ENCODE measurements around the gene CDCA4.
A peak's percentile ranks its signal among the peaks of the same experiment; 100 is the strongest.
"Not testable (repeated sequence)": the region's sequence is repeated elsewhere in the genome, so short reads cannot be mapped to it uniquely, and the experiment has no call there.

CDCA4 gene

DNA sequence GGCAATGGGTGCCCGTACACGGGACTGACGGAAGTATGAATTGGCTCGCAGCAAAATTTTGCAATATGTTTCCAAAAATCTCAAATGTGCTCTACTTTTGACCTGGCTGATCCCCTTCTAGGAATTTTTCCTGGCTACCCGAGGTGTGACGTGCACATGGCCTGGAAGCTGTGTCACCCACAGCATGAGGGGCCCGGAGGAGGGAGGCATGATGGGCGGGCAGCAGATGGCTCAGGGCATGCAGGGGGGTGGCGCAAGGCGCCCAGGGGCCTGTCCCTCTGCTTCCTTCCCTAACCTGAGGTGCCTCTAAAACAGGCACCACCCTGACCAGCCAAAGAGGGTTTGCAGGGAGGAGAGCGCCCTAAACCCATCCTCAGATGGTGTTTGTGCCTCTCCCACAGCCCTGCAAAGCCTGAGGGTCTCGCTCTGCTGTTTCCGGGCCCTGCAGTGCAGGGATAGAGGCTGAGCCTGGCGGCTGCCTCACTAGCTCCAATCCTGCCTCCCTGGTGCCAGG is 37.7 kb upstream of the CDCA4 start:
- DNase-seq, result peak; percentile 15 to 63 (median 38)

DNA sequence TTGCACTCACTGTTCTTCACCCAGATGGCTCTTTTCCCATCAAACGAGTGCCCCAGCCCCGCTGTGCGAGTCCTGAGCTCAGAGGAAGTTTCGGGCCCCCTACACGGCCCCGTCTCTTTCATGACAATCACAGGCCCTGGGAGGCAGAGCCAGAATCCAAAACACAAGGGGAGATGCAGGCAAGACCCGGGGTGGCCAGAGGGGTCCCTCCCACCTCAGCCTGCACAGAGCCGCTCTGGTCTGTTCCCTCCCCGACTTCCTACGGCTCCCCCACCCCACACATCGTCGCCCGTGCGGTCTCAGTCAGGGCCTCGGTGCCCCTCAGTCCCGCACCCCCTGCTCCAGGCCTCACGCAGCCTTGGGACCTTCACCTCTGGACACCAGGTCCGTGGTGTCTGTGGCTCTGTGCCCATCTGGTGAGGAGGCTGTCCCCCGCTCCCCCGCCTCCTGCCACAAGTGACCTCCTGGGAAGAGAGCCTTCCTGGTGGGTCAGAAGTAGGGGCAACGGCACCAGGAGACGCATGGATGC is 35.5 kb upstream of the CDCA4 start:
- DNase-seq, result no peak

DNA sequence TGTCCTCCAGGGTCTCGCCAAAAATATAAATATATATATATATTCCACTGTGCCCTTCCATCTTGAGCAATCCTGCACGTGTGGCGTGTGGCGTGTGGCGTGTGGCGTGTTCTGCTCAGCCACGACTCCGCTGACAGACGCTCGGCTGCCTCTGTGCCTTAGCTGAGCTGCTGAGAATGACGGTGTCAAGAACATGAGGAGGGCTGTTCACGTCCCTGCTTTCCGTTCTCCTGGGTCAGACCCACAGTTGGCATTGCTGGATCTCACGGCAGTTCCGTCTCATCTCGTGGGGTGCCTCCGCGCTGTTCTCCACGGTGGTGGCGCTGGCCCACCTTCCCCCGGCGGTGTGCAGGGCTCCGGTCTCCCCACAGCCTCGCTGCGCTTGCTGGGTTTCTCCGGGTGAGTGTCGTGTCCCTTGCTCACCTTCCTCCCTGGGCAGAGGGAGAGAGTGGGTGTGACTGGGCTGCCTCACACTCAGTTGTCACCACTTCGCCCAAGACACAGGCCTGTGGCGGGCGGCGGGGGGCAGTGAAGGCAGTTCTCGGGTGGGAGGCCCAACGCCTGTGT is 34.9 kb upstream of the CDCA4 start:
- DNase-seq, result peak in 1 of 4 experiments; percentile 1

GRCh38 chr14:105055334-105055733 is 34.5 kb upstream of the CDCA4 start:
- no peak for DNase-seq

- no peak for DNase-seq
Measured at GRCh38 chr14:105053996-105054395, 33.1 kb upstream of the CDCA4 start.

GRCh38 chr14:105053421-105053820 is 32.5 kb upstream of the CDCA4 start:
- no peak for DNase-seq

GRCh38 chr14:105052110-105052458 is 31.2 kb upstream of the CDCA4 start:
- DNase-seq, result no peak

DNA sequence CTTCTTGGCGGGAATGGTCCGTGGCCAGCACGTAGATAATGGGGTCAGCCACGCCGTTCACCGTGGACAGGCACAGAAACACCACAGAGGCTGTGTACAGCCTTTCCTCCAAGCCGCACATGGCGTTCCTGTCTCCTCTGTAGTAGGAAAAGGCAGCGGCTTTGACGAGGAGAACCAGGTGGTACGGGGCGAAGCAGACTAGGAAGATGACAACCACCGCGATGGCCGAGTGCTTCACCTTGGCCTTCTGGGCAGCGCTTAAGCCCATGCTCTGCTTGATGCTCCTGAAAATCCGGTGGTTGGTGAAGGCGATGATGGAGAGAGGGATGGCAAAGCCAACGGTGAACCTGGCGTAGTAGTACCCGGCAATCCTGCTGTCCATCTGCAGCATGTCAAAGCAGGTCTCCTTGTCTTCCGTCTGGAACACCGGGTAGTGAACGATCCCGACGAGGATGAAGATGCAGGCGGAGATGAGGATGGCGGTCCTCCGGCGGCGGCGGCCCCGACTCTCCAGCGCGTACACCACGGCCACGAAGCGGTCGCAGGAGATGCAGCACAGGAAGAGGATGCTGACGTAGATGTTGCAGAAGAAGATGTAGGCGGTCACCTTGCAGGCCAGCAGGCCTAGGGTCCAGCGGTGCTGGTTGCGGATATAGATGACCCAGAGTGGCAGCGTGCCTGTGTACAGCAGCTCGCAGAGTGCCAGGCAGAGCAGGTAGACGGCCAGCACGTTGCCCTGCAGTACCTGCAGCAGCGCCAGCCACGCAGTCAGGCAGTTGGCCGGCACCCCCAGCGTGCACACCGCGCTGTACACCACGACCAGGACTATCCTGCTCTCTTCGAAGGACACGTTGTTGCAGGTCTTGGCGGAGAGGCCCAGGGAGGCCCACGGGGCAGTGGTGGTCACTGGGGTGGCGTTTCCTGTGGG is 30.6 kb upstream of the CDCA4 start:
- no peak for DNase-seq

DNA sequence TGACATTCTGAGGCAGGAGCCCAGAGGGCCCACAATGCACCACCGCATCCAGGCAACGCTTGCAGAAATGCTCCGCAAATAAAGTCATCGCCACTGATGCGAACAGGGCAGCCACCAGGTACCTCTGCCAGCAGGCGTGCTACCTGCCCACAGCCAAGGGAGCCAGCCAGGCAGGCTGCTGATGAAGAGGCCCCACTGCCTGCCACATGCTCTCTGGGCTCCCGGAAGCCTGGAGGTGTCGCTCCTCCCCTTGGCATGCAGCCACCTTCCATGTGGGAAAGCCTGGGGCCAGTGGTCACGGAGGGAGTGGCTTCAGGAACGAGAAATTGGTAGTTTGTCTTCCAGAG is 29.6 kb upstream of the CDCA4 start:
- peak in 3 of 4 experiments; percentile 61 to 70 (median 69) for DNase-seq

DNA sequence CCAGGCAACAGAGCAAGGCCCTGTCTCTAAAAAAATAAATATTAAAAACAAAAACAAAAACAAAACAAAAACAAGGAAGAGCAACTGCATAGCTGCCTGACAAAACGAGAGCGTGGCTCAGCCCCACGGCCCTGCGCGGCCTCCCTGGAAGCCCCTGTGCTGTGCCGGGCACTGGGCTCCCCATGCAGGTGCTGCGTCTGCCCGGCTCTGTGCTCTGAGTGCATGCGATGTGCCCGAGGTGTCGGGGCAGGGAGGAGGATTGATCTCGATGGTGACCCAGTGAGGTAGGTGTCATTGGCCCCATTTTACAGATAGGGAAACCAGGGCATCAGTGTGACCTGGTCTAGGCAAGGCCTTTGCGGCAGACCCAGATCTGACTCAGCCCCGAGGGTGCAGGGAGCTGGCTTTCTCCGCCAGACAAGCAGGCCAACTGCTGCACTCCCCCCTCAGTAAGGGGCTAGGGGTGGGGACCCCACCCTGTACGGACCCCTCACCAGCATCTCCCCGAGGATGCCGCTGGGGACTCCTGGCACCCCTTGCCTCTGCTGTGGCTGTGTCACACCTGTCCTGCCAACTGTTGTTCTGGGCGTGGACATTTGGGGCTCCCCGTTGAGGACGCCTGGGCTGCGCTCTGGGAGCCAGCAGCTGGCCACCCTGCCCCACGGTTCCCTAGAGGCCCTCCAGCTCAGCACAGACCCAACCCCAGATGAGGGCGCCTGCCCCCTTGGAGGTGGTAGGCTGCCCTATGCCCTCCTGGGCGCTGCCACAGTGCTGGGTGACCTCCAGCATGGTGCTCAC is 29.1 kb upstream of the CDCA4 start:
- no peak for DNase-seq

DNA sequence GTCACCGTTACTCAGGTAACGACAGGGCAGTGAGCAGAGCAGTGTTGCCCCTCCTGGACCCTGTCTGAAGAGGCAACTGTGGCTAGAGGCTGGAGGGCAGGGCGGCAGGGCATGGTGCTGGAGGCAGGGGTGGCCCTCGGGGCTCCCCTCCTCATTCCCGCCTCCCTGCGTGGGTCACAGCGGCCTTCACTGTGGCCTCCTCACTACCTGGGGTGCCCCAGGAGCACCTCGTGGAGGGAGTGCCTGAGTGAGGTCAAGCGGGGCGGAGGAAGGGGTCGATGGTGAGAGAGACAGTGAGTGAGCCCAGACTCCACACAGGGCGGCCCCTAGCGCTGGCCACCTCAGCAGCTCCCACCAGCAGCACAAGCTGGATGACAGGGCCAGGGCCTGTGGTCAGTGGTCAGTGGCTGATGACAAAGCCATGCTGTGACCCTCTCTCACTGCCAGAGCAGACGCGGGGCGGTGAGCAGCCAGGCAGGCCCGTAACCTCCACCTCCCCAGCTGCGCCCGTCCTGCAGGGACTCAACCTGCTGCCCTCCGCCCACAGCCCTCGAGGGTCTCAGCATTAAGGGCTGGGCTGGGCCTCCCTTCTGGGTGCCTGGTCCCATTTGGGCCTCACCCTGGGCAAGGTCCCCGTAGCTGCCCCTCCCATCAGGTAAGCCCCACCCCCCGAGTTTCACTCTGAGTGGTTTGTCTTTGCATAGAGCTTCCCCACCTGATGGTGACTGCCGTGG is 26.6 kb upstream of the CDCA4 start:
- DNase-seq, result no peak

GRCh38 chr14:105046891-105047282 is 26.0 kb upstream of the CDCA4 start:
- no peak for DNase-seq

DNA sequence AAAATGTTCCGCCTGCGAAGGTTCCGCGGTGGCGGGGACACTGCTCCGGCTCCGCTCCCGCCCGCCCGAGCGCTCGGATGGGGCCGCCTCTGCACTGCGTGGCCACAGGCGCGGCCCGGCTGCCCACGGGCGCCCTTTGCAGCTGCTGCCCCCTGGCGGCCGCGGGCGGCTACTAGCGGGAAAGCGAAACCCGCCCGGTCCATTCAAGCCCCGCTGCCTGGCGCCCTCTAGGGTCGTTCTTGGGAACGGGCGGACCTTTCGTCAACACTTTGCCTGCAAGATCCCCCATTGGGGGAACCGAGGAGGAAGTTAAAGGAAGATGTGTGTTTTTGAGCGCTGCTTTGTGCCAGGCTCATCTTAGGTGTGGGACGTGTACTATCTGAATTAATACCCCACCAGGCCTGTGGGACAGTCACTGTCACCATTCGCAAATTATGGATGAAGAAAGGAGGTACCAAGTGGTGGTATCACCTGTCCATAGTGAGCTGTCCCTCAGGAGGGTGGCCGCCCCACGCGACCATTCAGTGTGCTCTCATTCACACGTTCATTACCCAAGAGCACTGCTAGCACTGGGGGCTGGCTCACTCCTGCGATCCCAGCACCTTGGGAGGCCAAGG is 24.9 kb upstream of the CDCA4 start:
- DNase-seq, result peak; percentile 94 to 98 (median 97)

GRCh38 chr14:105043641-105044040 is 22.8 kb upstream of the CDCA4 start:
- peak in 3 of 4 experiments; percentile 50 to 63 (median 56) for DNase-seq

- no peak for DNase-seq
Measured at GRCh38 chr14:105042813-105043212, 21.9 kb upstream of the CDCA4 start.

- no peak for DNase-seq
Measured at GRCh38 chr14:105041841-105042765, 21.2 kb upstream of the CDCA4 start.

- DNase-seq, result no peak
Measured at GRCh38 chr14:105039458-105040205, 18.7 kb upstream of the CDCA4 start.

- not testable (repeated sequence) for DNase-seq
Measured at GRCh38 chr14:105035616-105036015, 14.7 kb upstream of the CDCA4 start.

DNA sequence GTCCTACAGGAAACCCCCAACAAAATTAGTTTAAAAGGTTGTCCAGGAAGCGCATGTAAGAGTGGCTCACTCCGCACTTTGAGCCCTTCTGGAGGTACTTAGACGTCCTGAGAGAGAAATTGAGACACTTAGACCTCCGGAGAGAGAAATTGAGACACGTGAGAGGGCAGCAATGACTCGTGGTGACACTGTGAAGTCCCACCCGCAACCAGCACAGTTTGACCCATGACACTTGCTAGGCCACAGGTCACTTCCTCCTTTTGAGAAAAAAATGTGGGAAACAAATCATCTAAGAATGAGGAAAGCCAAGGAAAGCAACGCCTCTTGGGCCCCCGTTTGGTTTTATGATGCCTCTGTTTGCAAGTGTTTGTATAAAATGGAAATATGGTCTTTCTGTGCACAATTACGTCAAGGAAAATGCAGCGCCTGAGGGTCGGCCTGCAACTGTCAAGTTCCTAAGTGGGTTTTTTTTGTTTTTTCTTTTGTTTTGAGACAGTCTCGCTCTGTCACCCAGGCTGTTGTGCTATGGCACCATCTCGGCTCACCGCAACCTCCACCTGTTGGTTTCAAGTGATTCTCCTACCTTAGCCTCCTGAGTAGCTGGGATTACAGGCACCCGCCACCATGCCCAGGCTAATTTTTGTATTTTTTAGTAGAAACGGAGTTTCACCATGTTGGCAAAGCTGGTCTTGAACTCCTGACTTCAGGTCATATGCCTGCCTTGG is 13.6 kb upstream of the CDCA4 start:
- DNase-seq, result peak; percentile 87 to 94 (median 90)

Measured in suppressor macrophage (primary cell).